ENCODE measurements around the gene ZNF768.

DNA sequence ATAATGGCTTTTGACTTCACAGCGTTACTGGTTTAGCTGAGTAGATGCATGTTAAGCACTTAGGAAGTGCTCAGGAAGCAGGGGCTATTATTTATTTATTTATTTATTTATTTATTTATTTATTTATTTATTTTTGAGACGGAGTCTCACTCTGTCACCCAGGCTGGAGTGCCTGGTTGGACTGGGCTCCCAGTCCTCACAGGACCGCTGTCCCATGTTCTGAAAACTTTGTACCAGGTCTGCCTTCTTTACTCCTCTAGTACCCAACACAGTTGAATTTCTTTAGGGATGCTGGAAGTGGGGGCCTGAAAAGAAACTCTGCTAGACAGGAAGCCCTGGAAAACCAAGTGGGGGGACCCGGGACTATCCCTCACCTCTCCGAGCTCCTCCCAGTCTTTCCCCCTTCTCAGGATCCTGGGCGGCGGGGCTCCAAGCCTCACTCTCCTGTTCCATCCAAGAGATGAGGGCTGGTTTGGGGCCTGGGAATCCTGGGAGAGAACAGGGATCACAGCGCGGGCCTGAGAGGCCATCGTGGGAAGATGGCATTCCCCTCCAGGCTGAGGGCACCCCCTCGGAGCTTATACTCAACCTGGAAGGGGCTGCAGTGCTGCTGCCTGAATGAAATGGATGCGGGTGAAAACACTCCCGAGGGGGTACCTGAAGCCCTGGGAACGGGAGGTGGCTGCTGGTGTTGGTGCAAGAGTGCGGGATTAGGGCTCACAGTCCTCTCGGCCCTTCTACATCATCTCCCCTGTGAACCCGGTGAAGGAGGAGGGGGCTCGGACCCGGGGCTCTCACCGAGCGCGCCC lies 44.5 kb upstream of the ZNF768 start:
- TF ChIP-seq GATA2 (IDR thresholded peaks at IDR 0.05; ENCODE audit: low read depth, low read length): no peak
- no peak for TF ChIP-seq GATA3 (IDR thresholded peaks at IDR 0.05; ENCODE audit: low read depth, low read length)
